SK-N-SH (cell line): Measurements from ENCODE around the gene DYNLL1. TPM values are rescaled to one million over a fixed set of nuclear protein-coding genes. Genes with fewer than 3 reads are reported as not detected.

Experiments used
- CTCF ChIA-PET: fragments of 300-600, 350-600 bp; formaldehyde crosslinking; extraction: SDS; loops from one replicate; lab custom pipeline; 2021; lab: Yijun Ruan, JAX
- POLR2A ChIA-PET: fragments of 350-600 bp; sonication (Branson Sonifier 250); formaldehyde crosslinking; extraction: SDS; loops from one replicate; lab custom pipeline; 2020; ENCODE audit warnings: antibody characterized with exemption, inconsistent platforms; lab: Yijun Ruan, JAX
- DNase-seq: peaks from one replicate; pipeline ENCODE4 v3.0.0; 2012
- H2AFZ ChIP-seq: fragments of 200-600 bp; sonication (generic); 2 replicates; pipeline ENCODE4 v1.8.1; 2016; ENCODE audit warnings: antibody characterized with exemption, mild to moderate bottlenecking, low read depth
- H3F3A ChIP-seq: fragments of 200-600 bp; sonication (generic); replicated peaks from 2 replicates; pipeline ENCODE3; 2016; ENCODE audit warnings: antibody characterized with exemption, mild to moderate bottlenecking; ENCODE audit not compliant: insufficient read depth
- H3K27ac ChIP-seq, 2 experiments: fragments of 200-500 bp in 1 of 2; fragments of 200-600 bp in 1 of 2; sonication (Bioruptor generic) in 1 of 2; sonication (generic), shearing (Covaris generic) in 1 of 2; 2 replicates each; pipeline versions ENCODE4 v1.5.1 to v1.6.1; 2014 to 2016; ENCODE audit warnings: low read depth in 2 of 2, inconsistent platforms in 1 of 2, low read length in 1 of 2, mild to moderate bottlenecking in 1 of 2, mixed read lengths in 1 of 2
- H3K27me3 ChIP-seq: fragments of 200-600 bp; sonication (generic), shearing (Covaris generic); 2 replicates; pipeline ENCODE4 v1.6.1; 2016; ENCODE audit warnings: mixed run types; ENCODE audit not compliant: insufficient read depth
- H3K36me3 ChIP-seq, 2 experiments: fragments of 200-500 bp in 1 of 2; fragments of 200-600 bp in 1 of 2; sonication (Bioruptor generic) in 1 of 2; sonication (generic) in 1 of 2; replicated peaks in 1 of 2; 2 replicates each; pipeline versions ENCODE3 to v1.5.1; 2014 to 2016; ENCODE audit warnings: low read length in 1 of 2, mild to moderate bottlenecking in 1 of 2; ENCODE audit not compliant: insufficient read depth in 2 of 2, control insufficient read depth in 1 of 2
- H3K4me1 ChIP-seq, 2 experiments: fragments of 200-500 bp in 1 of 2; fragments of 200-600 bp in 1 of 2; sonication (Bioruptor generic) in 1 of 2; sonication (generic), shearing (Covaris generic) in 1 of 2; 2 replicates each; pipeline versions ENCODE4 v1.5.1 to v1.6.1; 2014 to 2016; ENCODE audit warnings: low read depth in 1 of 2, low read length in 1 of 2, mixed run types in 1 of 2; ENCODE audit not compliant: insufficient read depth in 2 of 2, control insufficient read depth in 1 of 2
- H3K4me2 ChIP-seq: fragments of 200-600 bp; sonication (generic), shearing (Covaris generic); 2 replicates; pipeline ENCODE4 v1.6.1; 2017; ENCODE audit warnings: mixed run types
- H3K4me3 ChIP-seq, 2 experiments: fragments of 200-500 bp in 1 of 2; fragments of 200-600 bp in 1 of 2; sonication (Bioruptor generic) in 1 of 2; sonication (generic), shearing (Covaris generic) in 1 of 2; 2 replicates each; pipeline versions ENCODE4 v1.5.1 to v1.8.1; 2014 to 2016; ENCODE audit warnings: low read depth in 2 of 2, inconsistent platforms in 1 of 2, low read length in 1 of 2, mild to moderate bottlenecking in 1 of 2, mixed read lengths in 1 of 2, moderate library complexity in 1 of 2
- H3K79me2 ChIP-seq: fragments of 200-600 bp; sonication (generic); 2 replicates; pipeline ENCODE4 v1.8.1; 2017; ENCODE audit warnings: mild to moderate bottlenecking; ENCODE audit not compliant: insufficient read depth
- H3K9ac ChIP-seq: fragments of 200-600 bp; sonication (generic); 2 replicates; pipeline ENCODE4 v1.6.1; 2017; ENCODE audit warnings: mixed run types
- H3K9me2 ChIP-seq: fragments of 200-600 bp; sonication (generic); 2 replicates; pipeline ENCODE4 v1.6.1; 2017; ENCODE audit warnings: mixed run types
- H3K9me3 ChIP-seq: fragments of 200-600 bp; sonication (generic); 2 replicates; pipeline ENCODE4 v1.6.1; 2017; ENCODE audit warnings: mixed run types, mild to moderate bottlenecking, moderate library complexity
- H4K20me1 ChIP-seq: fragments of 200-600 bp; sonication (generic); 2 replicates; pipeline ENCODE4 v1.6.1; 2017; ENCODE audit warnings: mild to moderate bottlenecking, mixed run types; ENCODE audit not compliant: insufficient read depth
- CHD2 ChIP-seq: fragments of 150-350 bp; IDR thresholded peaks from 2 replicates; pipeline ENCODE4 v1.6.1; 2018; ENCODE audit warnings: low read length; ENCODE audit not compliant: partially characterized antibody
- ELF1 ChIP-seq: IDR thresholded peaks from 2 replicates; pipeline ENCODE4 v1.4.0; 2012
- FOSL2 ChIP-seq: IDR thresholded peaks from 2 replicates; pipeline ENCODE4 v1.4.0; 2012; ENCODE audit warnings: low read depth, mild to moderate bottlenecking, moderate library complexity, borderline replicate concordance
- FOXJ3 ChIP-seq: sonication (generic); formaldehyde crosslinking; IDR thresholded peaks from 2 replicates; pipeline ENCODE4 v1.5.1; 2020; ENCODE audit warnings: mild to moderate bottlenecking, missing genetic modification reagents
- FOXM1 ChIP-seq: IDR thresholded peaks from 2 replicates; pipeline ENCODE4 v1.4.0; 2012; ENCODE audit warnings: low read depth, mild to moderate bottlenecking
- JUND ChIP-seq: IDR thresholded peaks from 2 replicates; pipeline ENCODE4 v1.4.0; 2012
- MEF2A ChIP-seq: IDR thresholded peaks from 2 replicates; pipeline ENCODE4 v1.4.0; 2012; ENCODE audit warnings: low read depth, borderline replicate concordance
- NRF1 ChIP-seq: IDR thresholded peaks from 2 replicates; pipeline ENCODE4 v1.6.1; 2012; ENCODE audit warnings: low read depth, mild to moderate bottlenecking, low read length
- POLR2AphosphoS5 ChIP-seq: IDR thresholded peaks from 2 replicates; pipeline ENCODE4 v1.6.1; 2012; ENCODE audit warnings: low read depth, low read length
- RAD21 ChIP-seq: IDR thresholded peaks from 2 replicates; pipeline ENCODE4 v1.6.1; 2012; ENCODE audit warnings: mild to moderate bottlenecking, low read length
- RCOR1 ChIP-seq: fragments of 150-350 bp; IDR thresholded peaks from 2 replicates; pipeline ENCODE4 v1.6.1; 2017; ENCODE audit warnings: antibody characterized with exemption, low read length
- SIN3A ChIP-seq: IDR thresholded peaks from 2 replicates; pipeline ENCODE4 v1.6.1; 2012; ENCODE audit warnings: low read depth, mild to moderate bottlenecking, low read length, moderate library complexity, borderline replicate concordance
- SMC3 ChIP-seq: IDR thresholded peaks from 2 replicates; pipeline ENCODE4 v1.6.1; 2012; ENCODE audit warnings: low read depth, low read length, improper control_type of control experiment
- TAF1 ChIP-seq: IDR thresholded peaks from 2 replicates; pipeline ENCODE4 v1.6.1; 2012; ENCODE audit warnings: low read depth, mild to moderate bottlenecking, low read length, moderate library complexity, borderline replicate concordance
- TEAD4 ChIP-seq: IDR thresholded peaks from 2 replicates; pipeline ENCODE4 v1.4.0; 2012; ENCODE audit warnings: mild to moderate bottlenecking, borderline replicate concordance; ENCODE audit not compliant: insufficient read depth
- WGBS: methylation state at CpG from one replicate; pipeline ENCODE4 v1.1.6; 2017; ENCODE audit warnings: low lambda C conversion rate; 5-methylcytosine and 5-hydroxymethylcytosine counted together
- polyA plus RNA-seq, 3 experiments: library from polyadenylated mRNA; depleted of rRNA; stranded (reverse); fragments of >200 nt; gene quantifications; 2 replicates each; pipeline ENCODE4 v1.2.3, GENCODE V29; 2012
- TF ChIP-seq, protein P1 (sequence below): IDR thresholded peaks from 2 replicates; pipeline ENCODE4 v1.4.0; 2012; ENCODE audit warnings: low read depth, borderline replicate concordance
- TF ChIP-seq, protein P2 (sequence below): IDR thresholded peaks from 2 replicates; pipeline ENCODE4 v1.4.0; 2012; ENCODE audit warnings: low read depth
- TF ChIP-seq, protein P3 (sequence below): IDR thresholded peaks from 2 replicates; pipeline ENCODE4 v1.6.1; 2012; ENCODE audit warnings: mild to moderate bottlenecking, low read depth, low read length, moderate library complexity
- TF ChIP-seq, protein P4 (sequence below): fragments of 150-350 bp; IDR thresholded peaks from 2 replicates; pipeline ENCODE4 v1.6.1; 2017; ENCODE audit warnings: antibody characterized with exemption, low read length, low read depth, borderline replicate concordance

Gene DYNLL1
- polyA plus RNA-seq, 1 of the 3 experiments (the other 2 are of a cell fraction) = 607 TPM

DNA sequence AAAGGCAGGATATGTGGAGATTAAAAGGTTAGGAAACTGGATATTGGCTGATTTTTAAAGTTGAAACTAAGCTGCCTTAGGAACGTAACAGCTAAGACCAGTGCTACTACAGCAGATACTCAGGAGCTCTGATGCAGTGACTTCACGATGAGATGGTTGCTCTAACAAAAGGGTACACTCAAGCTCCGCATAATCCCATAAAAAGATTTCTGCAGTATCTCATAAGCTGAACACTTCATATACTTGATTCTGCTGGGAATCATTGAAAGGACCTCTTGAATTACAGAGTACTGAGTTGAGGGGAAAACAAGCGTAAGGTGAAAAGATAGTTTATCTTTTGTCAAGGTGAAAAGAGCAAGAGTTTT is 41.9 kb downstream of the DYNLL1 start:
- peaks cover 21 to 48% of the 10 kb centered on the region in 2 experiments for H3K4me1 ChIP-seq
- H3K27me3 ChIP-seq = no peaks in the 10 kb centered on the region
- H2AFZ ChIP-seq = no peak overlapping the region
- TF ChIP-seq FOXM1 (no peak), POLR2AphosphoS5 (no peak), ELF1 (no peak), RCOR1 (no peak), CHD2 (no peak), TAF1 (no peak), MEF2A (no peak), JUND (no peak), RAD21 (no peak), TEAD4 (no peak), SIN3A (no peak), FOSL2 (no peak), SMC3 (no peak), NRF1 (no peak), FOXJ3 (no peak)
- TF ChIP-seq, protein P1, sequence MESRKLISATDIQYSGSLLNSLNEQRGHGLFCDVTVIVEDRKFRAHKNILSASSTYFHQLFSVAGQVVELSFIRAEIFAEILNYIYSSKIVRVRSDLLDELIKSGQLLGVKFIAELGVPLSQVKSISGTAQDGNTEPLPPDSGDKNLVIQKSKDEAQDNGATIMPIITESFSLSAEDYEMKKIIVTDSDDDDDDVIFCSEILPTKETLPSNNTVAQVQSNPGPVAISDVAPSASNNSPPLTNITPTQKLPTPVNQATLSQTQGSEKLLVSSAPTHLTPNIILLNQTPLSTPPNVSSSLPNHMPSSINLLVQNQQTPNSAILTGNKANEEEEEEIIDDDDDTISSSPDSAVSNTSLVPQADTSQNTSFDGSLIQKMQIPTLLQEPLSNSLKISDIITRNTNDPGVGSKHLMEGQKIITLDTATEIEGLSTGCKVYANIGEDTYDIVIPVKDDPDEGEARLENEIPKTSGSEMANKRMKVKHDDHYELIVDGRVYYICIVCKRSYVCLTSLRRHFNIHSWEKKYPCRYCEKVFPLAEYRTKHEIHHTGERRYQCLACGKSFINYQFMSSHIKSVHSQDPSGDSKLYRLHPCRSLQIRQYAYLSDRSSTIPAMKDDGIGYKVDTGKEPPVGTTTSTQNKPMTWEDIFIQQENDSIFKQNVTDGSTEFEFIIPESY = no peak
- TF ChIP-seq, protein P2, sequence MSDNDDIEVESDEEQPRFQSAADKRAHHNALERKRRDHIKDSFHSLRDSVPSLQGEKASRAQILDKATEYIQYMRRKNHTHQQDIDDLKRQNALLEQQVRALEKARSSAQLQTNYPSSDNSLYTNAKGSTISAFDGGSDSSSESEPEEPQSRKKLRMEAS = no peak
- TF ChIP-seq, protein P3, sequence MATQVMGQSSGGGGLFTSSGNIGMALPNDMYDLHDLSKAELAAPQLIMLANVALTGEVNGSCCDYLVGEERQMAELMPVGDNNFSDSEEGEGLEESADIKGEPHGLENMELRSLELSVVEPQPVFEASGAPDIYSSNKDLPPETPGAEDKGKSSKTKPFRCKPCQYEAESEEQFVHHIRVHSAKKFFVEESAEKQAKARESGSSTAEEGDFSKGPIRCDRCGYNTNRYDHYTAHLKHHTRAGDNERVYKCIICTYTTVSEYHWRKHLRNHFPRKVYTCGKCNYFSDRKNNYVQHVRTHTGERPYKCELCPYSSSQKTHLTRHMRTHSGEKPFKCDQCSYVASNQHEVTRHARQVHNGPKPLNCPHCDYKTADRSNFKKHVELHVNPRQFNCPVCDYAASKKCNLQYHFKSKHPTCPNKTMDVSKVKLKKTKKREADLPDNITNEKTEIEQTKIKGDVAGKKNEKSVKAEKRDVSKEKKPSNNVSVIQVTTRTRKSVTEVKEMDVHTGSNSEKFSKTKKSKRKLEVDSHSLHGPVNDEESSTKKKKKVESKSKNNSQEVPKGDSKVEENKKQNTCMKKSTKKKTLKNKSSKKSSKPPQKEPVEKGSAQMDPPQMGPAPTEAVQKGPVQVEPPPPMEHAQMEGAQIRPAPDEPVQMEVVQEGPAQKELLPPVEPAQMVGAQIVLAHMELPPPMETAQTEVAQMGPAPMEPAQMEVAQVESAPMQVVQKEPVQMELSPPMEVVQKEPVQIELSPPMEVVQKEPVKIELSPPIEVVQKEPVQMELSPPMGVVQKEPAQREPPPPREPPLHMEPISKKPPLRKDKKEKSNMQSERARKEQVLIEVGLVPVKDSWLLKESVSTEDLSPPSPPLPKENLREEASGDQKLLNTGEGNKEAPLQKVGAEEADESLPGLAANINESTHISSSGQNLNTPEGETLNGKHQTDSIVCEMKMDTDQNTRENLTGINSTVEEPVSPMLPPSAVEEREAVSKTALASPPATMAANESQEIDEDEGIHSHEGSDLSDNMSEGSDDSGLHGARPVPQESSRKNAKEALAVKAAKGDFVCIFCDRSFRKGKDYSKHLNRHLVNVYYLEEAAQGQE = no peak
- TF ChIP-seq, protein P4, sequence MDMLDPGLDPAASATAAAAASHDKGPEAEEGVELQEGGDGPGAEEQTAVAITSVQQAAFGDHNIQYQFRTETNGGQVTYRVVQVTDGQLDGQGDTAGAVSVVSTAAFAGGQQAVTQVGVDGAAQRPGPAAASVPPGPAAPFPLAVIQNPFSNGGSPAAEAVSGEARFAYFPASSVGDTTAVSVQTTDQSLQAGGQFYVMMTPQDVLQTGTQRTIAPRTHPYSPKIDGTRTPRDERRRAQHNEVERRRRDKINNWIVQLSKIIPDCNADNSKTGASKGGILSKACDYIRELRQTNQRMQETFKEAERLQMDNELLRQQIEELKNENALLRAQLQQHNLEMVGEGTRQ = no peak
- TF ChIP-seq, all 33 proteins: peak for 0
- peak overlapping the region; percentile 53; the same call in 1 of the 2 replicates for H3K4me2 ChIP-seq
- peak overlapping the region in 1 of 2 experiments; percentile 11; a peak in 2 of 4 replicates for H3K4me3 ChIP-seq
- peaks cover 81% of the 10 kb centered on the region for H4K20me1 ChIP-seq
- no peak for DNase-seq
- H3F3A ChIP-seq = peaks cover 14% of the 10 kb centered on the region
- 88% methylated on average over 4 of the region's 4 CpGs for WGBS
- no peaks in the 10 kb centered on the region for H3K9me2 ChIP-seq
- peak overlapping the region; percentile 8; the same call in 1 of the 2 replicates for H3K9ac ChIP-seq
- ChIA-PET POLR2A (no interaction called here), CTCF (interaction anchor here (1.2 to 2.5 kb wide), 3 partner anchors 24 to 111 kb away, joined by 3 to 9 read pairs (median 5); partner anchors contain the start of gene POP5)
- H3K36me3 ChIP-seq = peaks cover 0 to 13% of the 10 kb centered on the region in 2 experiments
- H3K27ac ChIP-seq = peak overlapping the region; percentile 60 to 78
- no peaks in the 10 kb centered on the region for H3K9me3 ChIP-seq
- peaks cover 87% of the 10 kb centered on the region for H3K79me2 ChIP-seq
